ENCODE results near the gene CD52. TPM values are rescaled to one million over a fixed set of nuclear protein-coding genes. Genes with fewer than 3 reads are reported as not detected.
"Not testable (repeated sequence)": the region's sequence is repeated elsewhere in the genome, so short reads cannot be mapped to it uniquely, and the experiment has no call there.

CD52 gene
- total RNA-seq, 4 donors from 2014 or later, result 1.9 to 22.1 (median 9.4) TPM

- 24 to 30% methylated on average over 6 of the region's 6 CpGs for WGBS, 2 donors
- no peaks in the 10 kb centered on the region for H3K27me3 ChIP-seq
- H3K9me3 ChIP-seq, result no peaks in the 10 kb centered on the region
- intact Hi-C loops (cut with DNase I), result no loop called here
- H3K27ac ChIP-seq, result peak overlapping the region in 3 of 4 donors; percentile 11 to 86 (median 70)
- DNase-seq, result no peak
- H3K4me3 ChIP-seq, result no peak overlapping the region
- no peaks in the 10 kb centered on the region for H3K36me3 ChIP-seq
- TF ChIP-seq CTCF (IDR thresholded peaks at IDR 0.05), result no peak
- TF ChIP-seq POLR2A (IDR thresholded peaks at IDR 0.05), result no peak
- peaks cover 6 to 23% (median 8%) of the 10 kb centered on the region in 3 donors for H3K4me1 ChIP-seq
Observed at GRCh38 chr1:26307363-26307781, 10.4 kb upstream of the CD52 start.

GRCh38 chr1:26307966-26308899, 9.5 kb upstream of the CD52 start:
- intact Hi-C loops (cut with DNase I); H3K4me3 ChIP-seq; H3K27me3 ChIP-seq; DNase-seq; H3K9me3 ChIP-seq; H3K36me3 ChIP-seq: not testable (repeated sequence)
- peak overlapping the region in 1 of 4 donors; percentile 19 for H3K27ac ChIP-seq
- peaks cover 6 to 19% (median 8%) of the 10 kb centered on the region in 3 donors for H3K4me1 ChIP-seq
- WGBS, 2 donors, result 71 to 76% methylated on average over 18 to 21 of the region's 21 CpGs

- Histone ChIP-seq H3K4me3 (no peak overlapping the region), H3K4me1 (peaks cover 0 to 23% (median 0%) of the 10 kb centered on the region in 3 donors), H3K36me3 (peaks cover 0 to 2% (median 0%) of the 10 kb centered on the region in 3 donors), H3K27me3 (no peaks in the 10 kb centered on the region), H3K9me3 (no peaks in the 10 kb centered on the region), H3K27ac (no peak overlapping the region)
- intact Hi-C loops (cut with DNase I), result loop anchor here (10.0 kb wide), 1 partner anchor 150 kb away; the partner anchor contains the start of genes C1orf232 and ZNF593
- DNase-seq, result no peak
- 75 to 85% methylated on average over 5 of the region's 5 CpGs for WGBS, 2 donors
- TF ChIP-seq CTCF (IDR thresholded peaks at IDR 0.05), result no peak
- TF ChIP-seq POLR2A (IDR thresholded peaks at IDR 0.05), result no peak
Observed at GRCh38 chr1:26314501-26314900, 3.3 kb upstream of the CD52 start.

- WGBS, 2 donors, result 79 to 86% methylated on average over 7 to 8 of the region's 8 CpGs
- Histone ChIP-seq H3K4me1 (peaks cover 0 to 34% (median 4%) of the 10 kb centered on the region in 3 donors), H3K27ac (no peak overlapping the region), H3K4me3 (no peak overlapping the region), H3K36me3 (peaks cover 0 to 18% (median 4%) of the 10 kb centered on the region in 3 donors), H3K9me3 (no peaks in the 10 kb centered on the region), H3K27me3 (no peaks in the 10 kb centered on the region)
- intact Hi-C loops (cut with DNase I), result loop anchor here (10.0 kb wide), 1 partner anchor 151 kb away; the partner anchor contains the start of genes C1orf232 and ZNF593
- DNase-seq, result no peak
- no peak for TF ChIP-seq CTCF (IDR thresholded peaks at IDR 0.05)
- TF ChIP-seq POLR2A (IDR thresholded peaks at IDR 0.05), result no peak
Observed at GRCh38 chr1:26315874-26316850, 1.6 kb upstream of the CD52 start.

GRCh38 chr1:26317146-26317545, 612 bp upstream of the CD52 start:
- DNase-seq, result no peak
- TF ChIP-seq CTCF (IDR thresholded peaks at IDR 0.05), result no peak
- no peak for TF ChIP-seq POLR2A (IDR thresholded peaks at IDR 0.05)
- Histone ChIP-seq H3K27me3 (no peaks in the 10 kb centered on the region), H3K4me3 (no peak overlapping the region), H3K9me3 (no peaks in the 10 kb centered on the region), H3K36me3 (peaks cover 0 to 28% (median 8%) of the 10 kb centered on the region in 3 donors), H3K4me1 (peaks cover 0 to 43% (median 10%) of the 10 kb centered on the region in 3 donors), H3K27ac (peak overlapping the region in 2 of 4 donors; percentile 33 to 58)
- WGBS, 2 donors, result 74 to 83% methylated on average over 2 of the region's 2 CpGs
- intact Hi-C loops (cut with DNase I), result loop anchor here (10.0 kb wide), 1 partner anchor 152 kb away; the partner anchor contains the start of genes C1orf232 and ZNF593
